M059J (cell line): ENCODE measurements around the gene DST. TPM values are rescaled to one million over a fixed set of nuclear protein-coding genes. Genes with fewer than 3 reads are reported as not detected.
"Not testable (repeated sequence)": the region's sequence is repeated elsewhere in the genome, so short reads cannot be mapped to it uniquely, and the experiment has no call there.

Experiments
- DNase-seq: peaks from one replicate; pipeline ENCODE4 v3.0.0-alpha.2; 2012; ENCODE audit warnings: low read depth
- total RNA-seq: library from RNA; depleted of rRNA; stranded (reverse); fragments of >200 nt; shearing (Covaris generic); gene quantifications from 2 replicates; pipeline ENCODE4 v1.2.3, GENCODE V29; 2014

The DST gene
- total RNA-seq, 1 experiment from 2014 or later: 179 TPM

GRCh38 chr6:56517155-56517745 lies 125.4 kb downstream of the DST start:
- no peak for DNase-seq

- no peak for DNase-seq
These were observed 126.7 kb downstream of the DST start for GRCh38 chr6:56516003-56516402.

- no peak for DNase-seq
These were observed 127.4 kb downstream of the DST start for GRCh38 chr6:56515081-56515905.

- no peak for DNase-seq
These were observed 128.3 kb downstream of the DST start for GRCh38 chr6:56514395-56514794.

- peak; percentile 49 for DNase-seq
These were observed 129.1 kb downstream of the DST start for GRCh38 chr6:56513631-56514030.

GRCh38 chr6:56511591-56511990 lies 131.1 kb downstream of the DST start:
- DNase-seq: no peak

- no peak for DNase-seq
These were observed 131.6 kb downstream of the DST start for GRCh38 chr6:56510984-56511531.

GRCh38 chr6:56509031-56509430 lies 133.7 kb downstream of the DST start:
- no peak for DNase-seq

- DNase-seq: no peak
These were observed 135.2 kb downstream of the DST start for GRCh38 chr6:56507517-56507916.

GRCh38 chr6:56505512-56506260 lies 137.0 kb downstream of the DST start:
- no peak for DNase-seq

GRCh38 chr6:56501993-56502392 lies 140.7 kb downstream of the DST start:
- no peak for DNase-seq

- DNase-seq: no peak
These were observed 143.6 kb downstream of the DST start for GRCh38 chr6:56499095-56499494.

- DNase-seq: no peak
These were observed 145.0 kb downstream of the DST start for GRCh38 chr6:56497691-56498090.

- DNase-seq: no peak
These were observed 145.4 kb downstream of the DST start for GRCh38 chr6:56497240-56497639.

GRCh38 chr6:56496650-56497049 lies 146.0 kb downstream of the DST start:
- not testable (repeated sequence) for DNase-seq

- no peak for DNase-seq
These were observed 147.0 kb downstream of the DST start for GRCh38 chr6:56495654-56496053.

GRCh38 chr6:56491606-56492328 lies 150.9 kb downstream of the DST start:
- DNase-seq: peak; percentile 81

GRCh38 chr6:56490993-56491392 lies 151.7 kb downstream of the DST start:
- DNase-seq: peak; percentile 64

GRCh38 chr6:56489559-56489958 lies 153.1 kb downstream of the DST start:
- no peak for DNase-seq

GRCh38 chr6:56488281-56488680 lies 154.4 kb downstream of the DST start:
- no peak for DNase-seq

GRCh38 chr6:56486681-56487080 lies 156.0 kb downstream of the DST start:
- no peak for DNase-seq

- peak; percentile 76 for DNase-seq
These were observed 158.0 kb downstream of the DST start for GRCh38 chr6:56484669-56485068.
